ENCODE measurements around the gene ZNF674. TPM values are rescaled to one million over a fixed set of nuclear protein-coding genes. Genes with fewer than 3 reads are reported as not detected.

ZNF674 gene
- polyA plus RNA-seq, 2 of the 4 experiments (the other 2 are of a cell fraction): 2.6 to 6.3 TPM

- FAIRE-seq (no peak), ATAC-seq (no peak), DNase-seq (ENCODE audit: low read depth in 1 of 2, low spot score in 1 of 2) (no peak)
- ChIA-PET CTCF (interaction anchor here (0.7 kb wide), 1 partner anchor 416 kb away, joined by 7 read pairs; no protein-coding TSS in a partner anchor), POLR2A (interaction anchor here (0.7 kb wide), 1 partner anchor 70 kb away, joined by 4 read pairs; no protein-coding TSS in a partner anchor)
- no peak overlapping the region for H3K27ac ChIP-seq
- no peak overlapping the region for H3K4me3 ChIP-seq
- 100% methylated on average over 1 of the region's 1 CpG for WGBS (ENCODE audit: missing lambda C conversion rate)
- TF ChIP-seq HES2 (IDR thresholded peaks at IDR 0.05): no peak
- TF ChIP-seq ELK1 (IDR thresholded peaks at IDR 0.05; ENCODE audit: low read depth, low read length): no peak
- TF ChIP-seq RNF2 (IDR thresholded peaks at IDR 0.05; ENCODE audit: borderline replicate concordance, low read depth): no peak
- TF ChIP-seq HOXB13 (CRISPR knock-in tag; IDR thresholded peaks at IDR 0.05; ENCODE audit: low read depth): no peak
- no peak for TF ChIP-seq HDAC2 (IDR thresholded peaks at IDR 0.05)
- no peak for TF ChIP-seq ZC3H11A (IDR thresholded peaks at IDR 0.05)
- no peak for TF ChIP-seq EP300 (IDR thresholded peaks at IDR 0.05)
- no peaks in the 10 kb centered on the region for H3K4me1 ChIP-seq
- H3K4me2 ChIP-seq: no peak overlapping the region
- H3K9me3 ChIP-seq: peaks cover 64% of the 10 kb centered on the region
Measured at GRCh38 chrX:46506076-46506475, 39.1 kb downstream of the ZNF674 start.

GRCh38 chrX:46502848-46503247 is 42.4 kb downstream of the ZNF674 start:
- no peaks in the 10 kb centered on the region for H3K4me1 ChIP-seq
- no peak overlapping the region for H3K4me3 ChIP-seq
- H3K4me2 ChIP-seq: no peak overlapping the region
- H3K9me3 ChIP-seq: peaks cover 84% of the 10 kb centered on the region
- 48% methylated on average over 2 of the region's 2 CpGs for WGBS (ENCODE audit: missing lambda C conversion rate)
- ChIA-PET POLR2A (no interaction called here), CTCF (no interaction called here)
- no peak overlapping the region for H3K27ac ChIP-seq
- no peak for DNase-seq (ENCODE audit: low read depth in 1 of 2, low spot score in 1 of 2)
- peak; percentile 89 for FAIRE-seq
- TF ChIP-seq RNF2 (IDR thresholded peaks at IDR 0.05; ENCODE audit: borderline replicate concordance, low read depth) (no peak), SMC3 (IDR thresholded peaks at IDR 0.05) (no peak), CEBPB (IDR thresholded peaks at IDR 0.05) (no peak), ZSCAN20 (CRISPR knock-in tag; IDR thresholded peaks at IDR 0.05) (no peak), BCL3 (IDR thresholded peaks at IDR 0.05) (no peak), NFE2L2 (conservative IDR thresholded peaks at IDR 0.05; ENCODE audit: low read length) (no peak), ESRRA (IDR thresholded peaks at IDR 0.05; ENCODE audit: borderline replicate concordance, low read length) (no peak), MAFK (IDR thresholded peaks at IDR 0.05; ENCODE audit: partially characterized antibody) (no peak), USF2 (IDR thresholded peaks at IDR 0.05) (no peak), ZC3H11A (IDR thresholded peaks at IDR 0.05) (no peak), SREBF2 (IDR thresholded peaks at IDR 0.05) (no peak), NR3C1 (IDR thresholded peaks at IDR 0.05) (no peak), CBX8 (IDR thresholded peaks at IDR 0.05) (no peak), FOSL2 (IDR thresholded peaks at IDR 0.05) (no peak), FOSL2 (CRISPR knock-in tag; IDR thresholded peaks at IDR 0.05) (no peak), PHF8 (IDR thresholded peaks at IDR 0.05; ENCODE audit: borderline replicate concordance, low read depth) (no peak), GATA3 (IDR thresholded peaks at IDR 0.05; ENCODE audit: borderline replicate concordance) (no peak), EP300 (IDR thresholded peaks at IDR 0.05) (no peak), E2F6 (IDR thresholded peaks at IDR 0.05; ENCODE audit: borderline replicate concordance, low read depth) (no peak)
- ATAC-seq: no peak
